ENCODE results near the gene ARID5B. TPM values are rescaled to one million over a fixed set of nuclear protein-coding genes. Genes with fewer than 3 reads are reported as not detected.

Gene ARID5B
- polyA plus RNA-seq, 4 donors = 45.0 to 57.3 (median 51.7) TPM

GRCh38 chr10:62115842-62116241 is 214.3 kb downstream of the ARID5B start:
- DNase-seq (ENCODE audit: low read depth in 4 of 4, low spot score in 2 of 4) = no peak

DNA sequence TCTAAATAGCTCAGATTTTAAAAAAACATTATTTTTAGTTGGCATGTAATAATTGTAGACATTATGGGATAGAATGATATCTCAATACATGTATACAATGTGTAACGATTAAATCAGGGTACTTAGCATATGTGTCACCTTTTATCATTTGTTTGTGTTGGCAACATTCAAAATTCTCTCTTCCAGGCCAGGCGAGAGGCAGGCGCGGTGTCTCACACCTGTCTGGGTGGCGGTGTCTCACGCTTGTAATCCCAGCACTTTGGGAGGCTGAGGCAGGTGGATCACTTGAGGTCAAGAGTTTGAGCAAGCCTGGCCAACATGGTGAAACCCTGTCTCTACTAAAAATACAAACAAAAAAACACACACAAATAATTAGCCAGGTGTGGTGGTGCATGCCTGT is 215.4 kb downstream of the ARID5B start:
- no peak for DNase-seq (ENCODE audit: low read depth in 4 of 4, low spot score in 2 of 4)

- DNase-seq (ENCODE audit: low read depth in 4 of 4, low spot score in 2 of 4) = no peak
Measured at GRCh38 chr10:62121187-62121530, 219.7 kb downstream of the ARID5B start.

DNA sequence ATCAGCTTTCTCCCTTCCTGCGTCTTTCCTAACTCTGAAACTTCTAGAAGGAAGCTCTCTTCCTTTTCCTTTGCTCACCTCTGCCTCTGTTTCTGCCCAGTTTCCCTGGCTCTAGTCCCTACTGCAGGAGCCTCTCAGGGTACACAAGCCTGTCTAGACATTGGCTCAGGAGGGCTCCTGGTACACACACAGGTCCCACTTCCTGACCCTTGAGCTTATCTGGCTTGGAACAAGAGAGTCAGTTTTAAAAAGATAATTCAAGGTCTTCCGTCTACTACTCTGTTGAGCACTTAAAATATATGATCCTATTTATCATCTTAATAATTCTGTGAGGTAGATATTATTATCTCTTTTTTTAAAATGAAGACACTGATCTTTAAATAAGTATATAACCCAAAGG is 226.5 kb downstream of the ARID5B start:
- DNase-seq (ENCODE audit: low read depth in 4 of 4, low spot score in 2 of 4) = no peak

DNA sequence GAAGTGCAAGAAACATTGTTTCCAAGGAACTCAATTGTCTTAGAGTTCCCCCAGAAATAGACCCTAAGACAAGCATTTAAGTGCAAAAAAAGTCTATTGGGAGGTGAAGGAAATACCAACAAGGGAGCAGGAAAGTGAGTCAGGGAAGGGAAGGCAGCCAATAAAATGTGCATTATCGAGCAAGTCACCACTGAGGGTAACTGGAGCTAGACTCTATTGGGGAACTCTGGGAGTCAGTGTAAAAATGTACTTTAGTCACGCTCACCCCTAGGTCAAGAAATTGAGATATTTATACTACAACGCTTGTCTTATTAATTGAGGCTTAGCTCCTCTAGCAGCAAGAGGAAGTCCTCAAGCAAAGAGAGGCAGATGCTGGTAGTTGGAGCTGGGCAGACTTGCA is 229.4 kb downstream of the ARID5B start:
- DNase-seq (ENCODE audit: low read depth in 4 of 4, low spot score in 2 of 4) = no peak

- no peak for DNase-seq (ENCODE audit: low read depth in 4 of 4, low spot score in 2 of 4)
Measured at GRCh38 chr10:62131724-62132123, 230.2 kb downstream of the ARID5B start.

DNA sequence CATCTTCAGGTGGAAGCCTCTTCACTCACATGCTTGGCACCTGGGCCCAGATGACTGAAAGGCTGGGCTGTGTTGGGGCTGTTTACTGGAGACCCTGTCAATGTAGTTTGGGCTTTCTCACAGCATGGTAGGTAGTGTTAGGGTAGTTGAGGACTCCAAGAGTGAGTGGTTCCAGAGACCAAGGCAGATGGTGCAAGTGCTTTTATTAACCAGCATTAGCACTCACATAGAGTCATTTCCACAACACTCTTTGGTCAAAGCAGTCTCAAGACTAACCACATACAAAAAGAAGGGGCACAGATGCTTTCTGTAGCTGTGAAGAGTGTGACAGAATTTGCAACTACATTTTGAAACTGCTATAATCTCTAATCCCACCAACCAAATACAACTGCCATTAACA is 232.1 kb downstream of the ARID5B start:
- no peak for DNase-seq (ENCODE audit: low read depth in 4 of 4, low spot score in 2 of 4)

- no peak for DNase-seq (ENCODE audit: low read depth in 4 of 4, low spot score in 2 of 4)
Measured at GRCh38 chr10:62136931-62137330, 235.4 kb downstream of the ARID5B start.

Other genes starting within 250 kb of the ARID5B start
- 1 to 10 TPM; 1.9 to 3.3 (median 3.0) TPM for gene CABCOCO1, start 238.8 kb upstream of the ARID5B start, polyA plus RNA-seq (ENCODE audit: insufficient read length in 4 of 4)

Data from left renal cortex interstitium (tissue), 4 donors.